HEK293 (cell line): ENCODE results near the gene HOXB1.
A peak's percentile ranks its signal among the peaks of the same experiment; 100 is the strongest.

Experiments used
- GLIS2 ChIP-seq: fragments of 450-650 bp; formaldehyde crosslinking; IDR thresholded peaks from 2 replicates; pipeline ENCODE4 v1.5.1; 2016; ENCODE audit warnings: missing biosample characterization, missing genetic modification characterization
- HOXC10 ChIP-seq: sonication (generic); formaldehyde crosslinking; IDR thresholded peaks from 2 replicates; pipeline ENCODE4 v1.8.1; 2023; ENCODE audit warnings: mild to moderate bottlenecking, missing genetic modification reagents
- WT1 ChIP-seq: fragments of 450-650 bp; formaldehyde crosslinking; IDR thresholded peaks from 2 replicates; pipeline ENCODE4 v1.5.1; 2016; ENCODE audit warnings: missing biosample characterization, missing genetic modification characterization
- ZNF138 ChIP-seq: fragments of 450-650 bp; formaldehyde crosslinking; IDR thresholded peaks from 2 replicates; pipeline ENCODE4 v1.5.1; 2016; ENCODE audit warnings: missing biosample characterization, missing genetic modification characterization, borderline replicate concordance
- ZNF146 ChIP-seq: fragments of 450-650 bp; formaldehyde crosslinking; IDR thresholded peaks from 2 replicates; pipeline ENCODE4 v1.5.1; 2016; ENCODE audit warnings: missing biosample characterization, missing genetic modification characterization
- ZNF157 ChIP-seq: fragments of 450-650 bp; formaldehyde crosslinking; IDR thresholded peaks from 2 replicates; pipeline ENCODE4 v1.5.1; 2016; ENCODE audit warnings: missing biosample characterization, missing genetic modification characterization
- ZNF341 ChIP-seq: fragments of 450-650 bp; formaldehyde crosslinking; IDR thresholded peaks from 2 replicates; pipeline ENCODE4; 2016; ENCODE audit warnings: low read depth, missing biosample characterization, missing genetic modification characterization
- ZNF354C ChIP-seq: fragments of 450-650 bp; formaldehyde crosslinking; IDR thresholded peaks from 2 replicates; pipeline ENCODE4 v1.5.1; 2016; ENCODE audit warnings: missing biosample characterization, missing genetic modification characterization, low read depth, borderline replicate concordance
- ZNF394 ChIP-seq: fragments of 450-650 bp; formaldehyde crosslinking; IDR thresholded peaks from 2 replicates; pipeline ENCODE4 v1.5.1; 2016; ENCODE audit warnings: missing biosample characterization, missing genetic modification characterization, mild to moderate bottlenecking, moderate library complexity, borderline replicate concordance
- ZNF501 ChIP-seq: fragments of 450-650 bp; formaldehyde crosslinking; IDR thresholded peaks from 2 replicates; pipeline ENCODE4 v1.5.1; 2016; ENCODE audit warnings: missing biosample characterization, missing genetic modification characterization
- ZNF514 ChIP-seq: fragments of 450-650 bp; formaldehyde crosslinking; IDR thresholded peaks from 2 replicates; pipeline ENCODE4 v1.5.1; 2016; ENCODE audit warnings: missing biosample characterization, missing genetic modification characterization
- ZNF585B ChIP-seq: fragments of 450-650 bp; formaldehyde crosslinking; IDR thresholded peaks from 2 replicates; pipeline ENCODE4 v1.5.1; 2016; ENCODE audit warnings: missing biosample characterization, missing genetic modification characterization
- ZNF596 ChIP-seq: fragments of 450-650 bp; IDR thresholded peaks from 2 replicates; pipeline ENCODE4 v1.5.0; 2018; ENCODE audit warnings: missing biosample characterization, mild to moderate bottlenecking, missing genetic modification characterization, moderate library complexity
- ZNF670 ChIP-seq: fragments of 450-650 bp; formaldehyde crosslinking; IDR thresholded peaks from 2 replicates; pipeline ENCODE4 v1.5.1; 2016; ENCODE audit warnings: missing biosample characterization, missing genetic modification characterization, low read depth
- ZNF701 ChIP-seq: fragments of 450-650 bp; formaldehyde crosslinking; IDR thresholded peaks from 2 replicates; pipeline ENCODE4 v1.5.1; 2016; ENCODE audit warnings: missing biosample characterization, missing genetic modification characterization
- ZNF785 ChIP-seq: fragments of 450-650 bp; formaldehyde crosslinking; IDR thresholded peaks from 2 replicates; pipeline ENCODE4 v1.5.1; 2016; ENCODE audit warnings: missing biosample characterization, missing genetic modification characterization
- ZSCAN30 ChIP-seq: fragments of 450-650 bp; IDR thresholded peaks from 2 replicates; pipeline ENCODE4 v1.5.1; 2018; ENCODE audit warnings: missing biosample characterization, mild to moderate bottlenecking, missing genetic modification characterization, moderate library complexity
- TF ChIP-seq, protein P1 (sequence below): sonication (generic); formaldehyde crosslinking; IDR thresholded peaks from 2 replicates; pipeline ENCODE4 v1.8.1; 2022; ENCODE audit warnings: mild to moderate bottlenecking, moderate library complexity, missing genetic modification reagents
- TF ChIP-seq, protein P2 (sequence below): fragments of 450-650 bp; formaldehyde crosslinking; IDR thresholded peaks from 2 replicates; pipeline ENCODE4 v1.5.1; 2016; ENCODE audit warnings: missing biosample characterization, missing genetic modification characterization, low read depth
- TF ChIP-seq, protein P3 (sequence below): fragments of 450-650 bp; formaldehyde crosslinking; IDR thresholded peaks from 2 replicates; pipeline ENCODE4 v1.5.1; 2017; ENCODE audit warnings: missing biosample characterization, missing genetic modification characterization
- TF ChIP-seq, protein P4 (sequence below): fragments of 450-650 bp; formaldehyde crosslinking; IDR thresholded peaks from 2 replicates; pipeline ENCODE4 v1.5.1; 2016; ENCODE audit warnings: missing biosample characterization, missing genetic modification characterization
- TF ChIP-seq, protein P5 (sequence below): fragments of 450-650 bp; formaldehyde crosslinking; IDR thresholded peaks from 2 replicates; pipeline ENCODE4 v1.5.1; 2016; ENCODE audit warnings: missing biosample characterization, missing genetic modification characterization
- TF ChIP-seq, protein P6 (sequence below): fragments of 450-650 bp; formaldehyde crosslinking; IDR thresholded peaks from 2 replicates; pipeline ENCODE4 v1.5.1; 2016; ENCODE audit warnings: missing biosample characterization, missing genetic modification characterization
- TF ChIP-seq, protein P7 (sequence below): fragments of 450-650 bp; formaldehyde crosslinking; IDR thresholded peaks from 2 replicates; pipeline ENCODE4 v1.5.1; 2016; ENCODE audit warnings: missing biosample characterization, missing genetic modification characterization
- TF ChIP-seq, protein P8 (sequence below): fragments of 450-650 bp; formaldehyde crosslinking; IDR thresholded peaks from 2 replicates; pipeline ENCODE4 v1.5.1; 2016; ENCODE audit warnings: missing biosample characterization, missing genetic modification characterization
- TF ChIP-seq, protein P9 (sequence below): fragments of 450-650 bp; formaldehyde crosslinking; IDR thresholded peaks from 2 replicates; pipeline ENCODE4 v1.5.1; 2016; ENCODE audit warnings: missing biosample characterization, missing genetic modification characterization

HOXB1 gene

DNA sequence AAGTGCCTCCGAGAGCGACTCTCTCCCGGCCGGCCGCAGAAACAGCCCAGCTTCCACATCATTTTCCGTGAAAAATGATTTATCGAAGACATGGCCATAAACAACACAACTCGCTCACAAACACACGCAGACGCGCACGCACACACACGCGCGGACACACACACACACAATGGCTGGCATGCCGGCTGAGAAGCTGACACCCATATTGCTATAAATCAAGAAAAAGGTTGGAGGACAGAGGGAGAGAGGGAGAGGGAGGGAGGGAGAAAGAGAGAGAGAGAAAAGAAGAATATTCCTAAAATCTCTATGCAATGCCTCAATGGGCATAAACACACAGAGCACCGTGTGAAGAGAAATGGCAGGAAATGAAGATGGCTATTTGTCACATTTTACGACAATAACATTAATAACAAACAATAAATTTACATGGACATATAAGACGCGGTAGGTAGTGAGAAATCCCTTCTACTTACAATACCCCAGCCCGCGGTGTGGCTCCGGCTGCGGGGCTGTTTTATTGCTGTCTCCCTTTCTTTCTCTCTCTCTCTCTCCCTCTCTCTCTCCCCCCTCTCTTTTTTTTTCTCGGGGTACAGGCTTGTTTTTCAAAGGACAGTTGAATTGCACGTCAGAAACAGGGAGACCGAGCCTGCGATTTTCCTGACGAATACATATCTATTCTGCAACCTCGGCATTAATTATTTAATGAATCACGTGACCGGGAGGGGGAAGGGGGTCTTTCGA, 37.9 kb upstream of the HOXB1 start (continued):
- TF ChIP-seq, protein P1, sequence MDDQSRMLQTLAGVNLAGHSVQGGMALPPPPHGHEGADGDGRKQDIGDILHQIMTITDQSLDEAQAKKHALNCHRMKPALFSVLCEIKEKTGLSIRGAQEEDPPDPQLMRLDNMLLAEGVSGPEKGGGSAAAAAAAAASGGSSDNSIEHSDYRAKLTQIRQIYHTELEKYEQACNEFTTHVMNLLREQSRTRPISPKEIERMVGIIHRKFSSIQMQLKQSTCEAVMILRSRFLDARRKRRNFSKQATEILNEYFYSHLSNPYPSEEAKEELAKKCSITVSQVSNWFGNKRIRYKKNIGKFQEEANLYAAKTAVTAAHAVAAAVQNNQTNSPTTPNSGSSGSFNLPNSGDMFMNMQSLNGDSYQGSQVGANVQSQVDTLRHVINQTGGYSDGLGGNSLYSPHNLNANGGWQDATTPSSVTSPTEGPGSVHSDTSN = no peak
- no peak for TF ChIP-seq ZNF354C (tag by site-specific recombination)
- TF ChIP-seq ZNF701 = no peak
- no peak for TF ChIP-seq ZNF670 (tag by site-specific recombination)
- TF ChIP-seq ZNF394 (tag by site-specific recombination) = no peak; the same call in 1 of the 2 replicates
- TF ChIP-seq, protein P2, sequence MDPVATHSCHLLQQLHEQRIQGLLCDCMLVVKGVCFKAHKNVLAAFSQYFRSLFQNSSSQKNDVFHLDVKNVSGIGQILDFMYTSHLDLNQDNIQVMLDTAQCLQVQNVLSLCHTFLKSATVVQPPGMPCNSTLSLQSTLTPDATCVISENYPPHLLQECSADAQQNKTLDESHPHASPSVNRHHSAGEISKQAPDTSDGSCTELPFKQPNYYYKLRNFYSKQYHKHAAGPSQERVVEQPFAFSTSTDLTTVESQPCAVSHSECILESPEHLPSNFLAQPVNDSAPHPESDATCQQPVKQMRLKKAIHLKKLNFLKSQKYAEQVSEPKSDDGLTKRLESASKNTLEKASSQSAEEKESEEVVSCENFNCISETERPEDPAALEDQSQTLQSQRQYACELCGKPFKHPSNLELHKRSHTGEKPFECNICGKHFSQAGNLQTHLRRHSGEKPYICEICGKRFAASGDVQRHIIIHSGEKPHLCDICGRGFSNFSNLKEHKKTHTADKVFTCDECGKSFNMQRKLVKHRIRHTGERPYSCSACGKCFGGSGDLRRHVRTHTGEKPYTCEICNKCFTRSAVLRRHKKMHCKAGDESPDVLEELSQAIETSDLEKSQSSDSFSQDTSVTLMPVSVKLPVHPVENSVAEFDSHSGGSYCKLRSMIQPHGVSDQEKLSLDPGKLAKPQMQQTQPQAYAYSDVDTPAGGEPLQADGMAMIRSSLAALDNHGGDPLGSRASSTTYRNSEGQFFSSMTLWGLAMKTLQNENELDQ = no peak
- TF ChIP-seq, protein P3, sequence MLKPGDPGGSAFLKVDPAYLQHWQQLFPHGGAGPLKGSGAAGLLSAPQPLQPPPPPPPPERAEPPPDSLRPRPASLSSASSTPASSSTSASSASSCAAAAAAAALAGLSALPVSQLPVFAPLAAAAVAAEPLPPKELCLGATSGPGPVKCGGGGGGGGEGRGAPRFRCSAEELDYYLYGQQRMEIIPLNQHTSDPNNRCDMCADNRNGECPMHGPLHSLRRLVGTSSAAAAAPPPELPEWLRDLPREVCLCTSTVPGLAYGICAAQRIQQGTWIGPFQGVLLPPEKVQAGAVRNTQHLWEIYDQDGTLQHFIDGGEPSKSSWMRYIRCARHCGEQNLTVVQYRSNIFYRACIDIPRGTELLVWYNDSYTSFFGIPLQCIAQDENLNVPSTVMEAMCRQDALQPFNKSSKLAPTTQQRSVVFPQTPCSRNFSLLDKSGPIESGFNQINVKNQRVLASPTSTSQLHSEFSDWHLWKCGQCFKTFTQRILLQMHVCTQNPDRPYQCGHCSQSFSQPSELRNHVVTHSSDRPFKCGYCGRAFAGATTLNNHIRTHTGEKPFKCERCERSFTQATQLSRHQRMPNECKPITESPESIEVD (tag by site-specific recombination) = peak; percentile 71
- TF ChIP-seq GLIS2 (tag by site-specific recombination) = no peak
- TF ChIP-seq, protein P4, sequence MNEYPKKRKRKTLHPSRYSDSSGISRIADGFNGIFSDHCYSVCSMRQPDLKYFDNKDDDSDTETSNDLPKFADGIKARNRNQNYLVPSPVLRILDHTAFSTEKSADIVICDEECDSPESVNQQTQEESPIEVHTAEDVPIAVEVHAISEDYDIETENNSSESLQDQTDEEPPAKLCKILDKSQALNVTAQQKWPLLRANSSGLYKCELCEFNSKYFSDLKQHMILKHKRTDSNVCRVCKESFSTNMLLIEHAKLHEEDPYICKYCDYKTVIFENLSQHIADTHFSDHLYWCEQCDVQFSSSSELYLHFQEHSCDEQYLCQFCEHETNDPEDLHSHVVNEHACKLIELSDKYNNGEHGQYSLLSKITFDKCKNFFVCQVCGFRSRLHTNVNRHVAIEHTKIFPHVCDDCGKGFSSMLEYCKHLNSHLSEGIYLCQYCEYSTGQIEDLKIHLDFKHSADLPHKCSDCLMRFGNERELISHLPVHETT (tag by site-specific recombination) = no peak
- TF ChIP-seq ZNF785 (tag by site-specific recombination) = no peak
- TF ChIP-seq HOXC10 = no peak
- TF ChIP-seq ZNF146 = no peak
- TF ChIP-seq, protein P5, sequence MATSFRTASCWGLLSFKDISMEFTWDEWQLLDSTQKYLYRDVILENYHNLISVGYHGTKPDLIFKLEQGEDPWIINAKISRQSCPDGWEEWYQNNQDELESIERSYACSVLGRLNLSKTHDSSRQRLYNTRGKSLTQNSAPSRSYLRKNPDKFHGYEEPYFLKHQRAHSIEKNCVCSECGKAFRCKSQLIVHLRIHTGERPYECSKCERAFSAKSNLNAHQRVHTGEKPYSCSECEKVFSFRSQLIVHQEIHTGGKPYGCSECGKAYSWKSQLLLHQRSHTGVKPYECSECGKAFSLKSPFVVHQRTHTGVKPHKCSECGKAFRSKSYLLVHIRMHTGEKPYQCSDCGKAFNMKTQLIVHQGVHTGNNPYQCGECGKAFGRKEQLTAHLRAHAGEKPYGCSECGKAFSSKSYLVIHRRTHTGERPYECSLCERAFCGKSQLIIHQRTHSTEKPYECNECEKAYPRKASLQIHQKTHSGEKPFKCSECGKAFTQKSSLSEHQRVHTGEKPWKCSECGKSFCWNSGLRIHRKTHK = no peak
- peak; percentile 35 for TF ChIP-seq ZNF341 (tag by site-specific recombination)
- no peak for TF ChIP-seq ZNF138 (tag by site-specific recombination)
- TF ChIP-seq ZSCAN30 (tag by site-specific recombination) = no peak
- TF ChIP-seq, protein P6, sequence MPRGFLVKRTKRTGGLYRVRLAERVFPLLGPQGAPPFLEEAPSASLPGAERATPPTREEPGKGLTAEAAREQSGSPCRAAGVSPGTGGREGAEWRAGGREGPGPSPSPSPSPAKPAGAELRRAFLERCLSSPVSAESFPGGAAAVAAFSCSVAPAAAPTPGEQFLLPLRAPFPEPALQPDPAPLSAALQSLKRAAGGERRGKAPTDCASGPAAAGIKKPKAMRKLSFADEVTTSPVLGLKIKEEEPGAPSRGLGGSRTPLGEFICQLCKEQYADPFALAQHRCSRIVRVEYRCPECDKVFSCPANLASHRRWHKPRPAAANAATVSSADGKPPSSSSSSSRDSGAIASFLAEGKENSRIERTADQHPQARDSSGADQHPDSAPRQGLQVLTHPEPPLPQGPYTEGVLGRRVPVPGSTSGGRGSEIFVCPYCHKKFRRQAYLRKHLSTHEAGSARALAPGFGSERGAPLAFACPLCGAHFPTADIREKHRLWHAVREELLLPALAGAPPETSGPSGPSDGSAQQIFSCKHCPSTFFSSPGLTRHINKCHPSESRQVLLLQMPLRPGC (tag by site-specific recombination) = no peak
- TF ChIP-seq WT1 = 0 out of 2 replicates have a peak, but pooled peaks have one; percentile 7
- TF ChIP-seq ZNF157 (tag by site-specific recombination) = no peak
- peak; percentile 98 for TF ChIP-seq ZNF596
- TF ChIP-seq, protein P7, sequence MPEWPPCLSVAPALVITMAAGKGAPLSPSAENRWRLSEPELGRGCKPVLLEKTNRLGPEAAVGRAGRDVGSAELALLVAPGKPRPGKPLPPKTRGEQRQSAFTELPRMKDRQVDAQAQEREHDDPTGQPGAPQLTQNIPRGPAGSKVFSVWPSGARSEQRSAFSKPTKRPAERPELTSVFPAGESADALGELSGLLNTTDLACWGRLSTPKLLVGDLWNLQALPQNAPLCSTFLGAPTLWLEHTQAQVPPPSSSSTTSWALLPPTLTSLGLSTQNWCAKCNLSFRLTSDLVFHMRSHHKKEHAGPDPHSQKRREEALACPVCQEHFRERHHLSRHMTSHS = peak; percentile 27; the same call in 1 of the 2 replicates
- TF ChIP-seq ZNF514 (tag by site-specific recombination) = no peak
- TF ChIP-seq, protein P8, sequence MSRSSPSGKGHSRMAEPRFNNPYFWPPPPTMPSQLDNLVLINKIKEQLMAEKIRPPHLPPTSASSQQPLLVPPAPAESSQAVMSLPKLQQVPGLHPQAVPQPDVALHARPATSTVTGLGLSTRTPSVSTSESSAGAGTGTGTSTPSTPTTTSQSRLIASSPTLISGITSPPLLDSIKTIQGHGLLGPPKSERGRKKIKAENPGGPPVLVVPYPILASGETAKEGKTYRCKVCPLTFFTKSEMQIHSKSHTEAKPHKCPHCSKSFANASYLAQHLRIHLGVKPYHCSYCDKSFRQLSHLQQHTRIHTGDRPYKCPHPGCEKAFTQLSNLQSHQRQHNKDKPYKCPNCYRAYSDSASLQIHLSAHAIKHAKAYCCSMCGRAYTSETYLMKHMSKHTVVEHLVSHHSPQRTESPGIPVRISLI = no peak
- TF ChIP-seq ZNF585B (tag by site-specific recombination) = no peak
- TF ChIP-seq, protein P9, sequence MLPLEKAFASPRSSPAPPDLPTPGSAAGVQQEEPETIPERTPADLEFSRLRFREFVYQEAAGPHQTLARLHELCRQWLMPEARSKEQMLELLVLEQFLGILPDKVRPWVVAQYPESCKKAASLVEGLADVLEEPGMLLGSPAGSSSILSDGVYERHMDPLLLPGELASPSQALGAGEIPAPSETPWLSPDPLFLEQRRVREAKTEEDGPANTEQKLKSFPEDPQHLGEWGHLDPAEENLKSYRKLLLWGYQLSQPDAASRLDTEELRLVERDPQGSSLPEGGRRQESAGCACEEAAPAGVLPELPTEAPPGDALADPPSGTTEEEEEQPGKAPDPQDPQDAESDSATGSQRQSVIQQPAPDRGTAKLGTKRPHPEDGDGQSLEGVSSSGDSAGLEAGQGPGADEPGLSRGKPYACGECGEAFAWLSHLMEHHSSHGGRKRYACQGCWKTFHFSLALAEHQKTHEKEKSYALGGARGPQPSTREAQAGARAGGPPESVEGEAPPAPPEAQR (tag by site-specific recombination) = no peak
- no peak for TF ChIP-seq ZNF501 (tag by site-specific recombination)
